Activated CD8-positive, alpha-beta memory T cell treated with anti-CD3 and anti-CD28 coated beads for 4 hours (primary cell): ENCODE data around the gene LRRC71.

Experiments
- DNase-seq, 2 donors: peaks; one replicate each; pipeline ENCODE4 v3.0.0-alpha.2; 2020; ENCODE audit warnings: low read depth in 2 of 2

LRRC71 gene

GRCh38 chr1:156947127-156947526 lies 26.7 kb downstream of the LRRC71 start:
- DNase-seq, result no peak

DNA sequence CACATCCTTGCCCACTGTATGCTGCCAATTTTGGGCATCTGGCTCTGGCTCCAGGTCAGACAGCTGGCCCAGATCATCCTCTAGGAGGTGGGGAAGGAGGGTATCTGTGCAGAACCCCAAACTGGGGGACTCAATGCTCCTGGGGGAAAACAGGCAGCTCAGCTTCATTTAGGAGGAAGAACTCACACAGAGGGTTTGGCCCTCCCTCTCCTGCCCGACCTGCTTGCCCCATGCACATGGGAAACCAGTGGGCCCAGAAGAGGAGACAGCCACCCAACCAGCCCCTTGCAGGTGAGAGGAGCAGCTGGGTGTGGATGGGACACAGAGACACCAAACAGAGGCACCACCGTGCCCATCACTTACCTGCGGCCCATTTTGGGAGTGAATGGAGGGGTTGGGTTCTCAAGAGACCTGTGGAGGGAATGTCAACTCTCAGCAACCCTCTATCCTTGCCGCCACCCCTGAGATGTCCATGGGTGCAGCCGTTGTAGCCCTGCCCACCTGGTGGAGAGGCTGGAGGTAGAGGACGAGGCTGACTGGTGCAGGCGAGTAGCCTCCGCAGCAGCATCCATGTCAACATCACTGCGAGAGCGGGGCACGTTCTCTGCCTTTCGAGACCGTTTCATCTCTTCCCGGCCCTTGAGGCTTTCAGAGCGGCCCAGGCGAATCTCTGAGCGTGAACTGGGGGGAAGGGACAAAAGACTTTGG lies 27.5 kb downstream of the LRRC71 start:
- no peak for DNase-seq

GRCh38 chr1:156948708-156949107 lies 28.3 kb downstream of the LRRC71 start:
- DNase-seq, result no peak

GRCh38 chr1:156949127-156949526 lies 28.7 kb downstream of the LRRC71 start:
- no peak for DNase-seq

DNA sequence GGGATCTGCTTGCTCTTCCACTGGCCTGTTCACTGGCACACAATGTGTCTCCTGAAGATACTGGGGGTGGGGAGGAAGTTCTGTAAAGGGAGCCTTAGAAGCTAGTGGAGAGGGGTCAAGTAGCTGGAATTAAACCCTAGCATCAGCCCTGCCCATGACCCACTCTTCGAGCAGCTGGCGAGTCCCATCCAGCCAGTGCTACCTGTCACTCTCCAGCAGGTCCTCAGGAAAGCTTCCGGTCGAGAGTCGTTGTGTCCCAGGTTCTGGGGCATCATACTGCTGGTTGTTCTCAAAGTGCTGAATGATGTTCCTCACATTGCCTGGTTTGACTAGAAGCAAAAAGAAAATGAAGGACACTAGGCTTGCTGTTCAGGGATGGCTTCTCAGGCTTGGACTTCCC lies 30.9 kb downstream of the LRRC71 start:
- no peak for DNase-seq

DNA sequence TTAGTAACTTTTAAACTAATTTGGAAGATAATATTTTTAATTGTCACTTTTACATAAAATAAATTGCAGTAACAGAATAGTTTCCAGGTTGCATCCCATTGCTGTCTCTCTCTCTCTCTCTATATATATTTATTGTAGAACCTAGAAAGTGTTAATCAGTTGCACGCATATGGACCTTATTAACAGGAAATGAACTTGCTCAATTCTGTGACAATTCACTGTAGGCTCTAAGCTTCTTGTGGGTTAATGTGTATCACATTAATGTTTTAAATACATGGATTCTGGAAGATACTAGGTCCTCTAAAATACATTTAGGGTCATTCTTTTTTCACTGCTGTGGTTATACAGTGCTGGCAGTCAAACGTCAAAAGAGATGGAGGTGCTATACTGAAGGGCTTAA lies 33.1 kb downstream of the LRRC71 start:
- DNase-seq, result no peak

GRCh38 chr1:156956333-156956732 lies 35.9 kb downstream of the LRRC71 start:
- no peak for DNase-seq

GRCh38 chr1:156957634-156958033 lies 37.2 kb downstream of the LRRC71 start:
- DNase-seq, result no peak

- no peak for DNase-seq
Measured at GRCh38 chr1:156958247-156958714, 37.8 kb downstream of the LRRC71 start.

DNA sequence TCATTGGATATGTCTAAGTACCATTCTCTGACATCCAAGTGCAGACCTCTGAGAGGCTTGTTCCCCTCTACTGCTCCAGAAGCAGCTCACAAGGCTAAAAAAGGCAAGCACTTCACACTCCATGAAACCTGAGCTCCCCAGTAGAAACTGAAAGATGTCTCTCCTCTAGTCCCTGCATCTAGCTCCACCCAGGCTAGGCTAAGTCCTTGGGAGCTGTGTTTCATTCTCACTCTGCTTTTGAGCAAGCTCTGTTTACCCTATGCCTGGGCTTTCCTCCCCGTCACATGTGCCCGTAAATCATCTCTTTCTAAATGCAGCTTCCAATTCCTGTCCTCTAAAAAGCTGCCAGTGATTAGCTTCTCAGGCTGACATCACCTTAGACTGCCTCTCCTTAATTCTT lies 39.0 kb downstream of the LRRC71 start:
- DNase-seq, result no peak

GRCh38 chr1:156959925-156960324 lies 39.5 kb downstream of the LRRC71 start:
- DNase-seq, result no peak

DNA sequence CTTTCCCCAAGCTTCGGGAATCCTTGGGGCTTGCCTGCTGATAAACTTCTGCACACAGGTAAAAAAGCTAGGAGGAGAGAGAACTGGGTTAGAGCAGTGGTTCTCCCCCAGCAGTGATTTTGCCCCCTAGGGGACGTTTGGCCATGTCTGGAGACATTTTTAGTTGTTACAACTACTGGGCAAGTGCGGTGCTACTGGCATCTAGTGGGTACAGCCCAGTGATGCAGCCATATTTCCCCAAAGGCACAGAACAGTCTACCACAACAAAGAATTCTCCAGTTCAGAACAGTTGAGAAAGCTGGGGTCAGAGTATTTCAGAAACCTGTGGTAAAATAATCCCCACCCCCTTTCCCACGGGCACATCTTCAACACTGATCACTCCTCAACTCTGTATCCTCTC lies 41.3 kb downstream of the LRRC71 start:
- no peak for DNase-seq

DNA sequence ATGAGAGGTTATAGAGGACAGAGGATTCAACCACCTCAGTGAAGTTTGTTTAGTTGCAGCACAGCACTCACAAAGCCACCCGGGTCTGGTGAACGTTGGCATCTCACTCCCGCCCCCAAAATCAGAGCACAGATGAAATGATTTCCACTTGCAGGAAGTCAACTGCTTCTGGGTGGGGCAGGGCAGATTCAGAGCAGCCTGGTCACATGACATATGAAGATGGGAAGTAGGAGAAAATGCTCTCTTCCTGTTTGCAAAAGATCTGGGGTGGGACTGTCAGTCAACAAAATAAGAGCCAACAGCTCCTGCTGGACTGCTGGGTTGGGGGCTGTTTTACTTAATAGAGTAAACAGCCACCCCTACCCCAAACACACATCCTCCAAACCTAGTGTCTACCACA lies 43.2 kb downstream of the LRRC71 start:
- no peak for DNase-seq

DNA sequence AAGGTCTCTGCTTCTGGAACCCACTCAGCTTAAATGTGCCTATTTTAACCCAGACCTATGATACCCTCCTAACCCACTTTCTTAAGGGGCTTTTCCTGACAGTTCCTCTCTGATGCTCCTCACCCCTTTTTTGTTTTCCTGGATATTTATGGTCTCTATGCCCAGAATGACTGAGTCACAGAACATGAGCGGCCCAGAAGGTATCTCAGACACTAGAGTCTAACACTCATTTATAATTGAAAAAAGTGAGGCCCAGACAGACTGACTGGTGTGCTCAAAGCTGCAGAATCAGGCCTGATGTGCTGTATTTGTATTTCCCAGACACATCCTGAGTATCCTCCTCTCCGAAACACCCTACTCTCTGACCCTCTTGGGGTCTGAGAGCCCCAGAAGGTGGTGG lies 44.0 kb downstream of the LRRC71 start:
- DNase-seq, result no peak

DNA sequence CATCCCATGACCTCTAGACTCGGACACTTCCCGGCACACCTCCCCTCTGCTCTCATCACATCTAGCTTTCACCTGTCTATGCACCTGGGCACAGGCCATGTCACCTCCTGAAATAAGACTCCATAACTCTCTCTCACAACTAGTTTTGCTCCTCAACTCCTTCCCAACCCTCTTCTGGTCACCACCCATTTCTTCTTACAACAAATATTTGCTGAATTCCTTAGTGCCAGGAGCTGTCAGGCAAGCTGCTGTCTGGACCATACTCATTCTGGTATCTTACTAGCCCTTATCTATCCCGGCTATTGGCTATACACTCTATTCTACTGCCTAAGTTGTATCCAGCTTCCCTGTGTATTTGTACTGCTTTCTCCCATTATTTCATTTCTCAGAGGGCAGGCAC lies 49.1 kb downstream of the LRRC71 start:
- no peak for DNase-seq

- DNase-seq, result no peak
Measured at GRCh38 chr1:156970017-156970416, 49.6 kb downstream of the LRRC71 start.

DNA sequence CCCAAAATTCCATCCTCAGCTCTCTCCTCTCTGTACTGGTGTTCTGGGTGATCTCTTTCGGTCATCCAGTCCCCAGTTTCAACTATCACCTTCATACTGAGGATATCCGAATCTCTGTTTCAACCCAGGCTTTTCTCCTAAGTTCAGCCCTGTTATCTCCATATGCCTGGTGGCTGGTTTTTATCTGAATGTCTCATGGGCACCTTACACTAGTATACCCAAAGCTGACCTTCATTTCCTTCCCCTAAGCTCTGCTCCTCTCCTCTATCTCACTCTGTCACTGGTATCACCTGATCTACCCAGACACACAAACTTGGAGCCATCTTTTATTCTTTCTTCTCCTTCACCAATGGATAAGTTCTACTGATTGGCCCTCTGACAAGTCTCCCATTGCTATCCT lies 53.0 kb downstream of the LRRC71 start:
- DNase-seq, result no peak

GRCh38 chr1:156975084-156975483 lies 54.7 kb downstream of the LRRC71 start:
- DNase-seq, result no peak

- no peak for DNase-seq
Measured at GRCh38 chr1:156980551-156980950, 60.1 kb downstream of the LRRC71 start.
